WTC11 (cell line): ENCODE data around the gene DDX28. TPM values are rescaled to one million over a fixed set of nuclear protein-coding genes. Genes with fewer than 3 reads are reported as not detected.

ENCODE experiments used
- ATAC-seq: fragments of 200-7000 bp; cut with Tn5 transposase; 2 replicates; pipeline ENCODE4 v1.10.0; 2021; ENCODE audit warnings: mild to moderate bottlenecking, moderate library complexity
- CTCF ChIA-PET: fragments of 300-600 bp; sonication (Branson Sonifier 250); formaldehyde crosslinking; loops from one replicate; lab custom pipeline; 2021; ENCODE audit warnings: antibody characterized with exemption; lab: Charles Lee
- POLR2A ChIA-PET: fragments of 350-600 bp; sonication (Branson Sonifier 250); formaldehyde crosslinking; loops from one replicate; lab custom pipeline; 2021; ENCODE audit warnings: antibody characterized with exemption; lab: Charles Lee
- DNase-seq: peaks from one replicate; pipeline ENCODE4 v3.0.0; 2021; ENCODE audit warnings: low spot score
- H3K27ac Mint-ChIP-seq: 2 replicates; pipeline ENCODE4 v1.8.0; 2021; ENCODE audit warnings: mixed read lengths
- H3K27me3 Mint-ChIP-seq: 2 replicates; pipeline ENCODE4 v1.8.0; 2021; ENCODE audit warnings: low read depth, mild to moderate bottlenecking, moderate library complexity, mixed read lengths
- H3K36me3 Mint-ChIP-seq: 2 replicates; pipeline ENCODE4 v1.8.0; 2021; ENCODE audit warnings: mixed read lengths
- H3K4me1 Mint-ChIP-seq: 2 replicates; pipeline ENCODE4 v1.8.0; 2022; ENCODE audit warnings: mixed read lengths
- H3K4me3 Mint-ChIP-seq: 2 replicates; pipeline ENCODE4 v1.8.0; 2021; ENCODE audit warnings: mild to moderate bottlenecking, moderate library complexity, mixed read lengths
- H3K9me3 Mint-ChIP-seq: 2 replicates; pipeline ENCODE4 v1.8.0; 2021; ENCODE audit warnings: mixed read lengths
- ATF2 ChIP-seq: sonication (generic); formaldehyde crosslinking; IDR thresholded peaks from 2 replicates; pipeline ENCODE4 v1.8.1; 2022; ENCODE audit warnings: low read depth, missing genetic modification reagents, borderline replicate concordance
- ATF6 ChIP-seq: sonication (generic); formaldehyde crosslinking; IDR thresholded peaks from 2 replicates; pipeline ENCODE4 v1.8.1; 2023; ENCODE audit warnings: mild to moderate bottlenecking, missing genetic modification reagents
- CDX4 ChIP-seq: fragments of 250-450 bp; sonication (Bioruptor Pico); IDR thresholded peaks from 2 replicates; pipeline ENCODE4 v1.9.0; 2021; ENCODE audit warnings: moderate library complexity, mild to moderate bottlenecking, inconsistent platforms, borderline replicate concordance
- CTCF ChIP-seq: fragments of 200-600 bp; IDR thresholded peaks from 2 replicates; pipeline ENCODE4 v1.8.0; 2022; ENCODE audit warnings: antibody characterized with exemption
- ELF4 ChIP-seq: sonication (generic); formaldehyde crosslinking; IDR thresholded peaks from 2 replicates; pipeline ENCODE4 v1.8.1; 2022; ENCODE audit warnings: low read depth, mild to moderate bottlenecking, moderate library complexity, missing genetic modification reagents
- ESRRA ChIP-seq: sonication (generic); formaldehyde crosslinking; IDR thresholded peaks from 2 replicates; pipeline ENCODE4 v1.8.1; 2022; ENCODE audit warnings: mild to moderate bottlenecking, missing genetic modification reagents, borderline replicate concordance
- FOXP1 ChIP-seq: sonication (generic); formaldehyde crosslinking; IDR thresholded peaks from 2 replicates; pipeline ENCODE4 v1.8.0; 2022; ENCODE audit warnings: missing genetic modification reagents, mild to moderate bottlenecking, moderate library complexity, borderline replicate concordance
- GABPB1 ChIP-seq: sonication (generic); formaldehyde crosslinking; IDR thresholded peaks from 2 replicates; pipeline ENCODE4 v1.8.1; 2023; ENCODE audit warnings: mild to moderate bottlenecking, missing genetic modification reagents
- IRF2 ChIP-seq: sonication (generic); formaldehyde crosslinking; IDR thresholded peaks from 2 replicates; pipeline ENCODE4 v1.8.0; 2022; ENCODE audit warnings: low read depth, missing genetic modification reagents, borderline replicate concordance
- NFYB ChIP-seq: sonication (generic); formaldehyde crosslinking; conservative IDR thresholded peaks from 2 replicates; pipeline ENCODE4 v1.8.0; 2022; ENCODE audit warnings: low read depth, missing genetic modification reagents
- OVOL2 ChIP-seq: fragments of 250-450 bp; sonication (Bioruptor Pico); IDR thresholded peaks from 2 replicates; pipeline ENCODE4 v1.9.0; 2021; ENCODE audit warnings: mild to moderate bottlenecking, borderline replicate concordance
- PREB ChIP-seq: sonication (generic); formaldehyde crosslinking; IDR thresholded peaks from 2 replicates; pipeline ENCODE4 v1.8.1; 2022; ENCODE audit warnings: mild to moderate bottlenecking, missing genetic modification reagents, moderate library complexity, borderline replicate concordance
- SOX15 ChIP-seq: fragments of 250-450 bp; sonication (Bioruptor Pico); IDR thresholded peaks from 2 replicates; pipeline ENCODE4 v1.9.0; 2021; ENCODE audit warnings: mild to moderate bottlenecking
- SP1 ChIP-seq: sonication (generic); formaldehyde crosslinking; conservative IDR thresholded peaks from 2 replicates; pipeline ENCODE4 v1.8.1; 2022; ENCODE audit warnings: missing genetic modification reagents
- TCF7 ChIP-seq: sonication (generic); formaldehyde crosslinking; IDR thresholded peaks from 2 replicates; pipeline ENCODE4 v1.8.0; 2022; ENCODE audit warnings: mild to moderate bottlenecking, low read depth, missing genetic modification reagents, moderate library complexity
- ZNF121 ChIP-seq: sonication (generic); formaldehyde crosslinking; IDR thresholded peaks from 2 replicates; pipeline ENCODE4 v1.8.0; 2023; ENCODE audit warnings: missing genetic modification reagents
- ZNF263 ChIP-seq: sonication (generic); formaldehyde crosslinking; IDR thresholded peaks from 2 replicates; pipeline ENCODE4 v1.8.1; 2022; ENCODE audit warnings: low read depth, mild to moderate bottlenecking, moderate library complexity, missing genetic modification reagents
- total RNA-seq: library from RNA; stranded (reverse); gene quantifications from 3 replicates; pipeline ENCODE4 v1.2.3, GENCODE V29; 2021
- TF ChIP-seq, protein P1 (sequence below): sonication (generic); formaldehyde crosslinking; IDR thresholded peaks from 2 replicates; pipeline ENCODE4 v1.8.1; 2022; ENCODE audit warnings: mild to moderate bottlenecking, moderate library complexity, missing genetic modification reagents
- TF ChIP-seq, protein P2 (sequence below): sonication (generic); formaldehyde crosslinking; IDR thresholded peaks from 2 replicates; pipeline ENCODE4 v1.8.0; 2022; ENCODE audit warnings: mild to moderate bottlenecking, missing genetic modification reagents
- TF ChIP-seq, protein P3 (sequence below): sonication (generic); formaldehyde crosslinking; conservative IDR thresholded peaks from 2 replicates; pipeline ENCODE4 v1.8.1; 2023; ENCODE audit warnings: mild to moderate bottlenecking, low read depth, missing genetic modification reagents, moderate library complexity

Gene DDX28
- total RNA-seq, 1 experiment from 2014 or later = 15.2 TPM

DNA sequence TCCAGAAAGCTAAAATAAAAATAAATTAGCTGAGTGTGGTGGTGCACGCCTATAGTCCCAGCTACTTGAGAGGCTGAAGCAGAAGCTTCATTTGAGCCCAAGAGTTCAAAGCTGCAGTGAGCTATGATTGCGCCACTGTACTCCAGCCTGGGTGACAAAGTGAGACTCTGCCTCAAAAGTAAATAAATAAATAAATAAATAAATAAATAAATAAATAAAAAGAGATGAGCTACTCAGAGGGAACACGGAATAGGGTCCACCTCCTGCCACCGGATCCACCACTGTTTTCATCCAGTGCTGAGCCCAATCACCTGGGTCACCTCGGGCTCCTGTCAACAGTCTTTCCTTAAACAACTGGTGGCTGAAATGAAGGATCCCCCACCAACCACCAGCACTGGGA is 36.1 kb downstream of the DDX28 start (continued):
- TF ChIP-seq ATF2 (CRISPR knock-in tag) (no peak), GABPB1 (CRISPR knock-in tag) (no peak), PREB (CRISPR knock-in tag) (no peak), ELF4 (CRISPR knock-in tag) (no peak), IRF2 (CRISPR knock-in tag) (no peak)
- TF ChIP-seq, protein P1, sequence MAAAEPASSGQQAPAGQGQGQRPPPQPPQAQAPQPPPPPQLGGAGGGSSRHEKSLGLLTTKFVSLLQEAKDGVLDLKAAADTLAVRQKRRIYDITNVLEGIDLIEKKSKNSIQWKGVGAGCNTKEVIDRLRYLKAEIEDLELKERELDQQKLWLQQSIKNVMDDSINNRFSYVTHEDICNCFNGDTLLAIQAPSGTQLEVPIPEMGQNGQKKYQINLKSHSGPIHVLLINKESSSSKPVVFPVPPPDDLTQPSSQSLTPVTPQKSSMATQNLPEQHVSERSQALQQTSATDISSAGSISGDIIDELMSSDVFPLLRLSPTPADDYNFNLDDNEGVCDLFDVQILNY (CRISPR knock-in tag) = no peak

GRCh38 chr16:67982011-67982696 is 40.9 kb downstream of the DDX28 start:
- no peak for TF ChIP-seq ZNF263 (CRISPR knock-in tag)
- TF ChIP-seq ZNF121 (CRISPR knock-in tag) = peak; percentile 31; the same call in 1 of the 2 replicates
- ATAC-seq = no peak
- Mint-ChIP-seq H3K9me3 (no peaks in the 10 kb centered on the region), H3K4me3 (no peak overlapping the region), H3K27me3 (peaks cover 11% of the 10 kb centered on the region), H3K4me1 (peaks cover 6% of the 10 kb centered on the region), H3K27ac (no peak overlapping the region), H3K36me3 (no peaks in the 10 kb centered on the region)
- CTCF ChIA-PET = interaction anchor here (0.6 to 4.3 kb wide), 5 partner anchors 12 to 58 kb away, joined by 3 to 13 read pairs (median 5); no protein-coding TSS in a partner anchor
- POLR2A ChIA-PET = no interaction called here
- no peak for DNase-seq

DNA sequence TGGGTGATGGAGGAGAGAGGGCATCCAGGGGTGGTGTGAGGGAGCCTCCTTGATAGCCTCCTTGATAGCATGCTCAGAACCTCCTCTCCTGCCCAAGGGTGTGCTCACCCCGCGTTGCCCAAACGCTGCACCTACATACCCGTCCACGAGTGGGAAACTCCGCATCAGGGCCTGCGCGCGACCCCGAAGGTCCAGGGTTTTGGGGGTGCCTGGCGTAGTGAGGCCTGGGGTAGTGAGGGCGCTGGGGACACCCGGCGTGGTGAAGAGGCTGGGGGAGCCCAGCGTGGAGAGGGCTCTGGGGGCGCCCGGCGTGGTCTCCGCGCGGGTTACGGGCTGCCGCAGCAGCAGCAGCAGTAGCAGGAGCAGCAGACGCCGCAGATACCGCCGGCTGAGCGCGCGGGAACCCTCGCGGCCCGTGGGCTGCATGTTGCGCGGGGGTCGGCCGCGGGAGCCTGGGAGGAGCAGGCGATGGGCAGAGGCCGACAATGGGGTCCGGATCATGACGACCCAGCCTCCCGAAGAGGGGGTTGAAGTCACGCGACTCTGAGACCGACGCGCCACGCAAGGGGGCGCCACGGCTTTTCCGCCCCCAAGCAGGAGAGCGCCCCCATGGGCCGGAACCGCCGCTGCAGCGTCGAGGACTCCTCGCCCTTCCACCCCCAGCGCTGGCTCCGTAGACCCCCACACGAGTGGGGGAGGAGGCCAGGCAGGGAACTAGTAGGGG is 42.9 kb downstream of the DDX28 start, which contains the start of gene DPEP3:
DPEP3 (minus strand) TSS at position 545 of the 724 bp plus-strand sequence; CDS start at position 426, 119 bp downstream.
- Mint-ChIP-seq H3K4me1 (peaks cover 6% of the 10 kb centered on the region), H3K4me3 (no peak within 1 kb of the TSS), H3K36me3 (no peaks in the 10 kb centered on the region), H3K27ac (no peak within 1 kb of the TSS), H3K9me3 (no peaks in the 10 kb centered on the region), H3K27me3 (peaks cover 13% of the 10 kb centered on the region)
- CTCF ChIA-PET = interaction anchor here (0.7 to 4.3 kb wide), 9 partner anchors 10 to 60 kb away, joined by 3 to 13 read pairs (median 3); partner anchors contain the start of genes DPEP2NB and SLC12A4
- DNase-seq (peak; percentile 83), ATAC-seq (peak; percentile 89)
- POLR2A ChIA-PET = no interaction called here
- TF ChIP-seq CDX4 = no peak
- no peak for TF ChIP-seq NFYB
- no peak for TF ChIP-seq ESRRA (CRISPR knock-in tag)
- TF ChIP-seq SOX15 = no peak
- no peak for TF ChIP-seq ATF6 (CRISPR knock-in tag)
- peak; percentile 49; the same call in 1 of the 2 replicates for TF ChIP-seq FOXP1
- TF ChIP-seq SP1 (CRISPR knock-in tag) = peak; percentile 54; the same call in 1 of the 2 replicates
- TF ChIP-seq, protein P2, sequence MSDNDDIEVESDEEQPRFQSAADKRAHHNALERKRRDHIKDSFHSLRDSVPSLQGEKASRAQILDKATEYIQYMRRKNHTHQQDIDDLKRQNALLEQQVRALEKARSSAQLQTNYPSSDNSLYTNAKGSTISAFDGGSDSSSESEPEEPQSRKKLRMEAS = no peak
- TF ChIP-seq, protein P3, sequence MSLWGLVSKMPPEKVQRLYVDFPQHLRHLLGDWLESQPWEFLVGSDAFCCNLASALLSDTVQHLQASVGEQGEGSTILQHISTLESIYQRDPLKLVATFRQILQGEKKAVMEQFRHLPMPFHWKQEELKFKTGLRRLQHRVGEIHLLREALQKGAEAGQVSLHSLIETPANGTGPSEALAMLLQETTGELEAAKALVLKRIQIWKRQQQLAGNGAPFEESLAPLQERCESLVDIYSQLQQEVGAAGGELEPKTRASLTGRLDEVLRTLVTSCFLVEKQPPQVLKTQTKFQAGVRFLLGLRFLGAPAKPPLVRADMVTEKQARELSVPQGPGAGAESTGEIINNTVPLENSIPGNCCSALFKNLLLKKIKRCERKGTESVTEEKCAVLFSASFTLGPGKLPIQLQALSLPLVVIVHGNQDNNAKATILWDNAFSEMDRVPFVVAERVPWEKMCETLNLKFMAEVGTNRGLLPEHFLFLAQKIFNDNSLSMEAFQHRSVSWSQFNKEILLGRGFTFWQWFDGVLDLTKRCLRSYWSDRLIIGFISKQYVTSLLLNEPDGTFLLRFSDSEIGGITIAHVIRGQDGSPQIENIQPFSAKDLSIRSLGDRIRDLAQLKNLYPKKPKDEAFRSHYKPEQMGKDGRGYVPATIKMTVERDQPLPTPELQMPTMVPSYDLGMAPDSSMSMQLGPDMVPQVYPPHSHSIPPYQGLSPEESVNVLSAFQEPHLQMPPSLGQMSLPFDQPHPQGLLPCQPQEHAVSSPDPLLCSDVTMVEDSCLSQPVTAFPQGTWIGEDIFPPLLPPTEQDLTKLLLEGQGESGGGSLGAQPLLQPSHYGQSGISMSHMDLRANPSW = no peak
- no peak for TF ChIP-seq OVOL2 (CRISPR knock-in tag)
- TF ChIP-seq CTCF = peak; percentile 80
- no peak for TF ChIP-seq TCF7 (CRISPR knock-in tag)
